ENCODE results near the gene TBL3.
"Not testable (repeated sequence)": the region's sequence is repeated elsewhere in the genome, so short reads cannot be mapped to it uniquely, and the experiment has no call there.

Gene TBL3

DNA sequence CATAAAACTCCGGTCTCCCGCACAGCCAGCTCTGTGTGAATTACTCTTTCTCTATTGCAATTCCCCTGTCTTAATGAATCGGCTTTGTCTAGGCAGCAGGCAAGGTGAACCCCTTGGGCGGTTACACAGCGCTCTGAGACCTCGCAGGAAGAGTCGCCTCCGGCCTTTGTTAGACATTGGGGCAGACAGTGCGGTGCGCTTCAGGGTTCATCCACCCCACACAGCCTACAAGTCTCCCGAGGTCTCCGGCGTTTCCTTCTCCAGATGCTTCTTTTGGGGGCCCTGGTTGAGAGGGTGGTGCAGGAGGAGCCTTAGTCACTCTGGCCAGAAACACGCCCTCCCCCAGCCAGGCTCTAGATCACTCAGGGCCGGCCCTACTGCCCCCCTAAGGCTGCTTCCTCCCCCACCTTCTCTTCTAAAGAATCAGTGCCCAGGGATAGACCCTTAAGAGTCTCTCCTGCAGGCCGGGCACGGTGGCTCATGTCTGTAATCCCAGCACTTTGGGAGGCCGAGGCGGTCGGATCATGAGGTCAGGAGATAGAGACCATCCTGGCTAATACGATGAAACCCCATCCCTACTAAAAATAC is 27.1 kb upstream of the TBL3 start:
- no peak for DNase-seq

DNA sequence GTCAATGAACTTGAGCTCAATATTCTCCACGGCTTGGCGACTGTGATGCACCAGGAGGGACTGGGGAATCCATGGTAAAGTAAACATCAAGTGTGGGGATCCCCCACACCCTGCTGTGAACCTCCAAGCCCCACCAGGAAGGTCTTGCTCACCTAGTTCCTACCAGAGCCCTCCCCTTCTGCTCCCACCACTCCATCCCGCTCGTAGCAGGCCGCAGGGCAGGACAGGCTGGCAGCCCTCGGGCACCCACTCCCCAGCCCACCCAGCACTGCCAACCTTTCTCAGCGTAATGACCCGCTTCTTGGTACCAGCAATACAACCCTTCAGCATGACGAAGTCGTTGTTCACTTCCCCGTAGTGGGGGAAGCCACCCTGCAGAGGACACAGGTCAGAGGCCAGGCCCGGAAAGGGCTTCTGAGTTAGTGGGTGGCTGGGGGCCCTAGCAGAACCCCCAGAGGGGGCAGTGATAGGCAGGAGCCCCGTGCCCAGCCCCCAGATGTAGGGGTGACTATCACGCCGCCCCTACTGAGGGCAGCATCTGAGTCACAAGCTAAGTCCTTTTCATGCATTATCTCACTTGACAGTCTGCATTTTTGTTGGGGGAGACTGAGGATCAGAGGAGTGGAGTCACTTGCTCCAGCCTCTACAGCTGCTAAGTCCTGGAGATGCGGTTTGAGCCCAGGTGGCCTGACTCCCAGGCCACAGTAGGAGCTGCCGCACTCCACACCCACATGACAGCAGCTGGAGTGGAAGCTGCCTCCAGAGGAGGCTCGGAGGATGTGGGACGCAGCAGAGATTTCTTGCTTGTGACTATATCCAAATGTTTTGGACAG is 26.1 kb upstream of the TBL3 start:
- no peak for DNase-seq

DNA sequence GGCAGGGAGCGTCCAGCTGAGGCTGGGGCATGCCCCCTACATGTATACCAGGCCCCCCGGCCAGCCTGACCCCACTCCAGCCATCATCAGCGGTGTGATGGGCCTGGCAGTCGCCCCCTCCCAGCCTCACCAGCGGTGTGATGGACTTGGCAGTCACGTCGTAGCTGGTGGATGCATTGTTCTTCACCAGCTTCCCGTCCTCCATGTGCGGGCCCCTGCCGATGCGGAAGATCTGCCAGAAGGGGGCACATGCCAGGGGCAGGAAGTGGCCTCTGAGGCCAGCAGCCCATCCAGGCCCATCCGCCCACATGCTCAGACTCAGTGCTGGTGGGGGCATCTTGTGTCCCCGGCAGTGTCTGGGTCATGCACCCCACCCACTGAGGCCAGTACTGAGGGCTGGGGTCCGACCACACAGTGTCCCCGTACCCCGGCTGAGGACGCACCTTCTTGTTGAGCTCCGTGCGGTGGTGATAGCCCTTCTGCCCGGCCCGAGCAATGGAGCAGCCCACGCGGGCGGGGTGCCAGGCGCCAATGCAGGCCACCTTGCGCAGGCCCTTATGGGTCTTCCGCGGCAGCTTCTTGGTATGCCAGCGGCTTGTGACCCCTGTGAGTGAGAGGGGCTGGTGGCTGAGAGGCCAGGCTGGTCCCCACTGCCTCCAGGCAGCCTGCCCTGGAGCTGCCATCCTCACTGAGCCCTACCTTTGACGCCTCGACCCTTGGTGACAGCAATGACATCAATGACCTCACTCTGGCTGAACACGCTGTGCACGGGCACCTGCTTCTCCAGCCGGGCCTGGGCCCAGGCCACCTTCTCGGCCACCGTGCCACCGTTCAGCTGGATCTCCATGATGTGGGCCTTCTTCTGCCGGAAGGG is 25.1 kb upstream of the TBL3 start:
- DNase-seq, result no peak

DNA sequence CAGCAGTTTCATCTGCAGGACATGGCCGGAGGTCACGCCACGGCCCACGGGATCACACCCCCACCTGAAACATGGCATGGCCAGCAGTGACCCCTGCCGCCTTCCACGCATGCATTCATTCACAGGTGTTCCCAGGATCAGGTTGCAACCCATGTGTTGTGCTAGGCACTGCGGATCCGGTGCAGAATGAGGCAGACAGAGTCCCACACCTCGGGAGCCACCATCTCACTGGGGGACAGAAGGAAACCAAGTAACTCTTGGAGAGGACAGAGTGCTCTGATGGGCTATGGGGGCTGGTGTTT is 24.5 kb upstream of the TBL3 start:
- no peak for DNase-seq

DNA sequence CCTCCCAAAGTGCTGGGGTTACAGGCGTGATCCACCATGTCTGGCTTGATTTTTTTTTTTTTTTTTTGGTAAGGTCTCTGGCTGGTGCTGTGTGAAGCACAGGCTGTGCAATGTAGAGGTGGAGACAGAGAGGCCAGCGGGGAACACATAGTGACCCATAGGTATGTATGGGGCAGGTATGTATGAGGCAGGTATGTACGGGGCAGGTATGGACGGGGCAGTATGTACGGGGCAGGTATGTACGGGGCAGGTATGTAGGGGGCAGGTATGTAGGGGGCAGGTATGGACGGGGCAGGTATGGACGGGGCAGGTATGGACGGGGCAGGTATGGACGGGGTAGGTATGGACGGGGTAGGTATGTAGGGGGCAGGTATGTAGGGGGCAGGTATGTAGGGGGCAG is 22.3 kb upstream of the TBL3 start:
- DNase-seq, result no peak

DNA sequence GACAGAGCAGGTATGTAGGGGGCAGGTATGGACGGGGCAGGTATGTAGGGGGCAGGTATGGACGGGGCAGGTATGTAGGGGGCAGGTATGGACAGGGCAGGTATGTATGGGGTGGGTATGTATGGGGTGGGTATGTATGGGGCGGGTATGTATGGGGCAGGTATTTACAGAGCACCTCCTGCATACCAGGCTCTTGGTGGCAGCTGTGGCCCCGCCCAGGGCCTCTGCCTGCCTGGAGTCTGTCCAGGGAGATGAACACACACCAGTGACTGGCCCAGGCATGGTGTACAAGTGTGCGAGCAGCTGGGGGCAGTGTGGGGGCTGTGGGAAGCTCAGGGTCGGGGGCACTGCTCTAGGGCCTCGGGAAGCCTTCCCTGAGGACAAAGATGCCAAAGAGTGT is 21.8 kb upstream of the TBL3 start:
- DNase-seq, result no peak

DNA sequence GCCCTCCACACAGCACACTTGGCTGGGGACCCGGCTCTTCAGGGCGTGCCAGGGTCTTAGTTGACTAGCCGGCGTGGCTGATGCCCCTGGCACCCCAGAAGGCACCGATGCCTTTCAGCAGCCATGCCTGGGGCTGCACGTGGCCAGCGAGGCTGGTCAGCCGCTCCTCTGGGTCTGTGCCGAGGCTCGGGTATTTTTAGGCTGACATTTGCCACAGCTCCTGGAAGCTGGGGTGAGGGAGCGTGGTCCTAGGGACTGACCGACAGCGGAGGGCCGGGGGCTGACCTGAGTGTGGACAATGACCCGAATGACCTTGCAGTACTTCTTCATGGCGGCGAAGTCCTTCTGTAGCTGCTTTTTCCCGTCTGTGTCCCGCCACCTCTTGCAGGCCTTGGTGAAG is 21.3 kb upstream of the TBL3 start:
- DNase-seq, result no peak

DNA sequence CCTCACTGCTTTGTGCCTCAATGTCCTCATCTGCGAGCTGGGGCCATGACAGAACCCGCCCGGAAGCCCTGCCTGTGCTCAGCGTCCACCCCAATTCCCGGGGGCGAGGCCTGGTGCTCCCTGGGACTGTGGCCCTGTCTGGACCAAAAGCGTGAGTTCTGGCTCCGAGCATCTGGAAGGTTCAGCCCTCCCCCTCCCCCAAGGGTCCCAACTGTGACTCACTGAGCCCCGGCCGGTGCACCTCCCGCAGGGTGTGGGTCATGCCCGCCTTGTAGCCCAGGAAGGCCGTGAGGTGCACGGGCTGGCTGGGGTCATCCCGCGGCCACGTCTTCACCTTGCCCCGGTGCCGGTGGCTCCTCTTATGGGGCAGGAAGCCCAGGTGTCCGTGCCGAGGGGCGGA is 18.1 kb upstream of the TBL3 start:
- DNase-seq, result no peak

DNA sequence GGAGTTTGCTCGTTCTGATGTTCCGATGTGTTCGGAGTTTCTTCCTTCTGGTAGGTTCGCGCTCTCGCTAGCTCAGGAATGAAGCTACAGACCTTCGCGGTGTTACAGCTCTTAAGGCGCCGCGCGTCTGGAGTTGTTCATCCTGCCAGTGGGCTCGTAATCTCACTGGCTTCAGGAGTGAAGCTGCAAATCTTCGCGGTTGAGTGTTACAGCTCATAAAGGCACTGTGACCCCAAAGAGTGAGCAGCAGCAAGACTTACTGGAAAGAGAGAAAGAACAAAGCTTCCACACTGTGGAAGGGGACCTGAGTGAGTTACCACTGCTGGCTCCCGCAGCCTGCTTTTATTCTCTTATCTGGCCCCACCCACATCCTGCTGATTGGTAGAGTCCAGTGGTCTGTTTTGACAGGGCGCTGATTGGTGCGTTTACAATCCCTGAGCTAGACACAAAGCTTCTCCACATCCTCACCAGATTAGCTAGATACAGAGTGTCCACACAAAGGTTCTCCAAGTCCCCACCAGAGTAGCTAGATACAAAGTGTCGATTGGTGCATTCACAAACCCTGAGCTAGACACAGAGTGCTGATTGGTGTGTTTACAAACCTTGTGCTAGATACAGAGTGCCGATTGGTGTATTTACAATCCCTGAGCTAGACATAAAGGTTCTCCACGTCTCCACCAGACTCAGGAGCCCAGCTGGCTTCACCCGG is 14.3 kb upstream of the TBL3 start:
- not testable (repeated sequence) for DNase-seq

DNA sequence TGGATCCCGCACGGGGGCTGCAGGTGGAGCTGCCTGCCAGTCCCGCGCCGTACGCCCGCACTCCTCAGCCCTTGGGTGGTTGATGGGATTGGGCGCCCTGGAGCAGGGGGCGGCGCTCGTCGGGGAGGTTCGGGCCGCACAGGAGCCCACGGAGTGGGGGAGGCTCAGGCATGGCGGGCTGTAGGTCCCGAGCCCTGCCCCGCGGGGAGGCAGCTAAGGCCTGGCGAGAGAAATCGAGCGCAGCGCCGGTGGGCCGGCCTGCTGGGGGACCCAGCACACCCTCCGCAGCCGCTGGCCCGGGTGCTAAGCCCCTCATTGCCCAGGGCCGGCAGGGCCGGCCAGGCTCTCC is 13.7 kb upstream of the TBL3 start:
- DNase-seq, result not testable (repeated sequence)

DNA sequence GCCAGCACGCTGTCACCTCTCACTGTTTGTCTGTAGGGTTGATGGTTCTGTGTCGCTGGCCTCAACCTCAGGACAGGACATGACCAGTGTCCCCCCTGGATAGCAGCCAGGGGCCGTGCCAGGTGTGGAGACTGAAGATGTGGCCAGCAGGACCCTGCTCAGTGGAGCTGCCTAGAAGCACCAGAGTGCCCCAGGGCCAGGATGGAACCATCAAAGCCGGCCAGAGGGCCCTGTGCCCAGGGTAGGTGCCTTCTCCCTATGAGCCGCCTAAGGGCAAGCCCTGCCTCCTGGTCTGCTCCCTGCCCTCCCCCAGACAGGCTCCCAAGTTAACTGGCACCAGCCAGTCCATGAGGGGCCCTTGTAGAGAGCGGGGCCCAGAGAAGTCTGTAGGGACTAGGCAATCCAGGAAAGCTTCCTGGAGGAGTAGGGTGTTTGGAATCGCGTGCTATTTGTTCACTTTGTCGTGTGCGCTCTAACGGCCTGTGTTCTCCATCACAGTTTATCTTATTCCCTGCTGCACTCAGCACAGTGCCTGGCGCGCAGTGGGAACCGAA is 13.1 kb upstream of the TBL3 start:
- DNase-seq, result no peak

DNA sequence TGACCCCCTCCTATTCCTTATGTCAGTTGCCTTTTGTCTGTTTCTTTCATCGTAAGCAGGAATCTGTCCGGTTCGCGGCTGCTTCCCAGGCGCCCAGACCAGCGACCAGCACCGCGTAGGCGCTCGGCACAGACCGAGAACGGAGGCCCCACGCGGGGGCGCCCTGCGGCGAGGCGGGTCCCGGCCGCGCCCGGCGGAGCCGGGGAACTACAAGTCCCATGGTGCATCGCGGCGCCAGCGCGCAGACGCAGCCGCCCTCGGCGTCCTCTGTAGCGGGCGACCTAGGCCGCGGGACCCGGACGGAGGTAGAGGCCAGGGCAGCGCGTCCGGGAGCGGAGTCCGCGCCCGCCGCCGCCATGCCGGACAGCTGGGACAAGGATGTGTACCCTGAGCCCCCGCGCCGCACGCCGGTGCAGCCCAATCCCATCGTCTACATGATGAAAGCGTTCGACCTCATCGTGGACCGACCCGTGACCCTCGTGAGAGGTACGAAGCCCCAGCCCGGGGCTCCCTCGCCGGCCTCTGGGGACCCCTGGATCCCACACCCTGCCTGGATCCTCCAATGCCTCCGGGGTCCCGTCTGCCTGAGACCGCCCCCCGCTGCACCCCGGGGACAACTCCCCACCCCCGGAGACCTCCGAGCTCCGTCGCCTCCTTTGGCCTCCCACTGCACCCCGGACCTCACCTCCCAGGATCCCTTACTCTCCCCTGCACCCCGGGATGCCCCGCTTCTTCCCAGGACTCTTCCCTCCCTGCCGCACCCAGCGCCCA is 12.4 kb upstream of the TBL3 start, which contains the start of gene NDUFB10:
NDUFB10 (plus strand) TSS at position 270 of the 771 bp plus-strand sequence; CDS start at position 357, 87 bp downstream.
- peak; percentile 97 for DNase-seq

DNA sequence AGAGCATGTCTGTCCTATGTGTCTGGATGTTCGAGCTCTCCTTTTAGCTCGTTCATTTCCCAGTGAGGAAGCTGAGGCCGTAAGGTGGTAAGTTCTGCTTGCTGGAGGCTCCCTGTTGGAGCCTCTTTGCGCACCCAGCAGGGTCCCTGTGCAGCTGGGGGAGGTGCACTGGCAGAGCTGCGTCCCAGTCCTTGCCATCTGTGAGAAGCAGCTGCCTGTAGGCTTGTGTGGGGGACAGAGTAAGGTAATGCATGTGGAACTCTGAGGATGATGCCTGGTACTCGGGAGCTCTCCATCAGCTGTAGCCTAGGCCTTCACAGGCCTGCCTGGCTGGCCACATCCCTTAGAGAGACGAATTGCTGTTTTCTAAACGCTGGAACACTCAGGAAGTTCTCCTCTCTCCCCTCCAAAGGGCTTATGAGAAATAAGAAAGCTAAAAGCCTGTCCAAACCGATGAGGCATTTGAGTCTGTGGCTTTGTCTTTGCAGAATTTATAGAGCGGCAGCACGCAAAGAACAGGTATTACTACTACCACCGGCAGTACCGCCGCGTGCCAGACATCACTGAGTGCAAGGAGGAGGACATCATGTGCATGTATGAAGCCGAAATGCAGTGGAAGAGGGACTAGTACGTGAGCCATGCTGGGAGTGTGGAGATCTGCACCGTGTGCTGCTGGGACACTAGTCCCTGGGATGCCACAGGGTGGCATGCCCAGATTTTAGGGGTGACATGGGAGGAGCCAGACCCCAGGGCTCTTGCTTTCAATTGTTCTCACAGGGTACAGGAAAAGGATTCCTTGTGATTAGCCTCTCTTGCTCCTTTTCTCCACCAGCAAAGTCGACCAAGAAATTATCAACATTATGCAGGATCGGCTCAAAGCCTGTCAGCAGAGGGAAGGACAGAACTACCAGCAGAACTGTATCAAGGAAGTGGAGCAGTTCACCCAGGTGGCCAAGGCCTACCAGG is 10.9 kb upstream of the TBL3 start:
- DNase-seq, result no peak

DNA sequence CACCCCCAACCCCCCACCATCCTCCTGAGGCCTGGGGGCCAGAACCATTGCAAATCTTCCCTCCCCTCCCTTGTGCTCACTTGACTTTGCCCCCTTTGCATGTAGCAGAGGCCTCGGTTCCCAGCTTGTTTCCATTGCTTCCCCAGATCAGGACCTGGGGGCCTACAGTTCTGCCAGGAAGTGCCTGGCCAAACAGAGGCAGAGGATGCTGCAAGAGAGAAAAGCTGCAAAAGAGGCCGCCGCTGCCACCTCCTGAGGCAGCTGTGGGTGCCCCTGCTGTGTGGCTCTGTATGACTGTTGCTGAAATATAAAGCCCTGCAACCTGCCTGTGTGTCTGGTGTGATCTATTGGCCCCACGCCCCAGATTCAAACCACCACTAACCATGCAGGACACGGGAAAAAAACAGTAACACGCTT is 10.2 kb upstream of the TBL3 start:
- DNase-seq, result no peak

DNA sequence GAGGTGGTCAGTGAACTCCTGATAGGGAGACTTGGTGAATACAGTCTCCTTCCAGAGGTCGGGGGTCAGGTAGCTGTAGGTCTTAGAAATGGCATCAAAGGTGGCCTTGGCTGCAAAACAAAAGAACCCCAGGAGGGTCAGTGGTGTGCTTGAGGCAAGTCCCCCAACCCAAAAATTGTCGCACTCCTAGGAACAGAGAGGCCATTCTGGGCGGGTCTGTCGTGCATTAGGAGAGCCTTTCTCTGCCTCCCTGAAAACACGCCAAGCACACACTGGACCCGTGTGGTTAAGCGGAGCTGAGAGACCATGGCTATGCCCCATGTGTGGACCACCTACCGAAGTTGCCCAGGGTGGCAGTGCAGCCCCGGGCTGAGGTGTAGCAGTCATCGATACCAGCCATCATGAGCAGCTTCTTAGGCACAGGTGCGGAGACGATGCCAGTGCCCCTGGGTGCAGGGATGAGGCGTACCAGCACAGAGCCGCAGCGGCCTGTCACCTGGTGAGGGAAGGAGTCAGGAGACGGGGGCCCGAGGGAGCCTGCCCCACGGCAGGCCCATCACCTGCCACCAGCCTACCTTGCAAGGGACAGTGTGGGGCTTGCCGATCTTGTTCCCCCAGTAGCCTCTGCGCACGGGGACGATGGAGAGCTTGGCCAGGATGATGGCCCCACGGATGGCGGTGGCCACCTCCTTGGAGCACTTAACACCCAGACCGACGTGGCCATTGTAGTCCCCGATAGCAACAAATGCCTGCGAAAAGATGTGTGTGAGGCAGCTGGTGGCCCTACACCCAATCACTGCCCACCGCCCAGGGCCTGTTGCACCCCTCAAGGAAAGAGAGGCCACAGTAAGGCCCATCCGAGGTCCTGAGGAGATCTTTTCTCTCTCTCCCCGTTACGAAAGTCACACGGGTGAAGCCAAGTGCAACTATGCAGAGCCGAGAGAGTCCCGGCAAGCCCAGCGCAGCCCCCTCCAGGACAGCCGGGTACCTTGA is 9.4 kb upstream of the TBL3 start:
- not testable (repeated sequence) for DNase-seq

DNA sequence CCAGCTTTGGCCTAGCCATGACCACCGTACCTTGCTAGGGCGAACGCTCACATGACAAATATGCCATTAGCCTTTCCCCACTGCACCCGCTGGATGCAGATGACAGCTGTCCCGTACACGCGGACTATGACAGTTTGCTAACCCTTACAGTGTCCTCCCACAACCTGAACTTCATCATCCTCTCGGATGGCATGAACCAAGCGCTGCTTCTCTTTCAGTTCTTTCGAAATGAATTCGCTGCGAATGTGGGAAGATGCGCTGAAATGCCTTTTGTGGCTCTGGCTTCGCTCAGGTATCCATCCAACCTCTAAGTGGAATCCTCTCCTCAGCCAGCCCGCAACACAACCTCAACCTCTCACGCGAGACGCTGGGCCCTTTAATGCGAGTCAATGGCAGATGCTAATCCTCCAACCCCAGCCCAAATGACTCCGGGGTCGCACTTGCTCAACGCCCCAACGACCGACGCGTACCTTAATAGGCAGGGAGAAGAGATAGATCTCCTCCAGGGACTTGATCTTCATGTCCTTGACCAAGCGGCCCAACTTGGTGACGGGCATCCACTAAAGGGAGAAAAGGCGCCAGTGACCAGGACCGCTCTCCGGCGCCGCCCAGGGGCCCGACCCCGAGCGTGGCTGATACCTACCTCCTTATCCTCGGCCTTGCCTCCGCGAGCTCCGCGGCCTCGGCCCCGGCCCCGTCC is 7.9 kb upstream of the TBL3 start:
- DNase-seq, result no peak

DNA sequence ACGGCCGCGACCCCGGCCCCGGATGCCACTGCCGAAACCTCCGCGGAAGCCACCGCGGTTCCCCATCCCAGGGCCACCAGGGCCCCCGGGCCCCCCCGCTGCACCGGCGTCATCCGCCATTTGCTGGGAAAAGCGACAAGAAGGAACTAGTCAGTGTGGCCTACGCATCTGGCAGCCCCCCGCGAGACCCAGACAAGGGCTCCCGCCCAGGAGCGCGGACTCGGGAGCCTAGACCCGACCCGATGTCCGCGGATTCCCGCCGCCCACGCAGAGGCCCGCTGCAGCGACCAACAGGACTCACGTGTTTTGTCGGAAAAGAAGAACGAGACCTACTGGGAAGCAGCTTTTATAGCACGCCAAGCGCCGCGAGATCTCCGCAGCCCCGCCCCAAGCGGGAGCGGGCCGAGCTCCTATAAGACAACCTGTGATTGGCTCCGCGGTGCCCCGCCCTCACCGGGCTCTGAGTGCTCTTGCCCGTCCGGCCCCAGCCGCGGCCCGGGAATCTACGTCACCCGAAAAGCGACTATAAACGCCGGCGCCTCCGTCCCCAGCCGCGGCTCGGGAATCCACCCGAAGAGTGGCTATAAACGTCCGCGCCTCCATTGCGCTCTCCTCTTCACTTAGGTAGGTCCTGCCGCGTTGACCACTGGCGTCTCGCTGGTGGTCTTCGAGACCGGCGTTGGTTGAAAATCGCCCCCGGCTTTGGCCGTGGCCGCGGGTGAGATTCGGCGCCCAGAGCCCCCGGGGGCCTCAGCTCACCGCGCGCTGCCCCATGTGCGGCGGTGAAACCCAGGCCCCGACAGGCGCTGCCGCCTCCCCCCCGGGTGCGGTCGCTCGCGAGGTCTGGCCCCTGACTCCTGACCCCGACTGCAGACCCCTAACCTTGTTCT is 7.1 kb upstream of the TBL3 start, which contains the start of gene RPS2:
RPS2 (minus strand) TSS at position 321 of the 890 bp plus-strand sequence; CDS start at position 120, 201 bp downstream.
- DNase-seq, result peak; percentile 98

Data from activated CD4-positive, CD25-positive, alpha-beta regulatory T cell treated with anti-CD3 and anti-CD28 coated beads, Interleukin-2, amount 50 U/mL, for 72 hours (primary cell).